Mammary epithelial cell (primary cell): ENCODE results near the gene UBQLN4.

ENCODE experiments used
- EZH2 ChIP-seq: IDR thresholded peaks from 2 replicates; pipeline ENCODE4 v1.6.1; 2012; ENCODE audit warnings: low read length, inconsistent platforms, borderline replicate concordance
- TF ChIP-seq, protein P1 (sequence below), 2 donors: IDR thresholded peaks in 1 of 2; conservative IDR thresholded peaks in 1 of 2; 2 replicates each; pipeline ENCODE4 v1.5.1; 2011 to 2012; ENCODE audit warnings: inconsistent platforms in 2 of 2, low read length in 2 of 2, mild to moderate bottlenecking in 2 of 2, control low read depth in 1 of 2, low read depth in 1 of 2; ENCODE audit not compliant: insufficient read depth in 1 of 2; ENCODE audit errors: extremely low read depth in 1 of 2

DNA sequence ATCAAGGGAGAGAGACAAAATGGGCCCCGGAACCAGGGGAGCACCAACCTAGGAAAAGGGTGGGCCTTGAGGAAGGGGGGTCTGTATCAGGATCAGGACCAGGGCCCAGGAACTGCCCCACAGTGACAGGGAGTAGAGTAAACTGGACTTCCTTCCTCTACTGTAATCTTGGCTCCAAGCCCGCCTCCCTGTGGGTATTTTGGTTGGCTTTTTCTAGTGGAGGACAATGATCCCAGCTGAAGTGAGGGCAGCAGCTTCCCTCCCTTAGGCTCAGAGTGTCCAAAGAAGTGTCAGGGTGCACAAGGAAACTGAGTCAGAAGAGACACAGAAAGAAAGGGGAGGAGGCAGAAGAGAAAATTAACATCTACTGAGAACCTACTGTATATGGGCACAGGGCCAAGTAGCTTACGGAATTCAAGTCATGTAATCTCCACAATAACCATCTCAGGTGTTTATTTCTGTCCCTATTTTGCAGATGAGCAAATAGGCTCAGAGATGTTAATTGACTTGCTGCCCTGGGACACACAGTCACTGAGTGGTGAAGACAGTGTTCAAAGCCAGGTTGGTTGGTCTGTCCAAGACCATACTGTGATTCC lies 4.8 kb downstream of the UBQLN4 start:
- TF ChIP-seq, protein P1, sequence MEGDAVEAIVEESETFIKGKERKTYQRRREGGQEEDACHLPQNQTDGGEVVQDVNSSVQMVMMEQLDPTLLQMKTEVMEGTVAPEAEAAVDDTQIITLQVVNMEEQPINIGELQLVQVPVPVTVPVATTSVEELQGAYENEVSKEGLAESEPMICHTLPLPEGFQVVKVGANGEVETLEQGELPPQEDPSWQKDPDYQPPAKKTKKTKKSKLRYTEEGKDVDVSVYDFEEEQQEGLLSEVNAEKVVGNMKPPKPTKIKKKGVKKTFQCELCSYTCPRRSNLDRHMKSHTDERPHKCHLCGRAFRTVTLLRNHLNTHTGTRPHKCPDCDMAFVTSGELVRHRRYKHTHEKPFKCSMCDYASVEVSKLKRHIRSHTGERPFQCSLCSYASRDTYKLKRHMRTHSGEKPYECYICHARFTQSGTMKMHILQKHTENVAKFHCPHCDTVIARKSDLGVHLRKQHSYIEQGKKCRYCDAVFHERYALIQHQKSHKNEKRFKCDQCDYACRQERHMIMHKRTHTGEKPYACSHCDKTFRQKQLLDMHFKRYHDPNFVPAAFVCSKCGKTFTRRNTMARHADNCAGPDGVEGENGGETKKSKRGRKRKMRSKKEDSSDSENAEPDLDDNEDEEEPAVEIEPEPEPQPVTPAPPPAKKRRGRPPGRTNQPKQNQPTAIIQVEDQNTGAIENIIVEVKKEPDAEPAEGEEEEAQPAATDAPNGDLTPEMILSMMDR (conservative IDR thresholded peaks at IDR 0.05 in 1 of 2, IDR thresholded peaks at IDR 0.05 in 1 of 2; ENCODE audit: extremely low read depth in 1 of 2, insufficient read depth in 1 of 2, low read depth in 1 of 2, low read length in 2 of 2), result no peak
- no peak for TF ChIP-seq EZH2
